Effector memory CD4-positive, alpha-beta T cell (primary cell): ENCODE measurements around the gene PLXNB1.

ENCODE experiments used
- DNase-seq, 3 donors: peaks; one replicate each; pipeline ENCODE4 v3.0.0-alpha.2; 2020
- H3K27ac ChIP-seq: 2 replicates; pipeline ENCODE4 v1.7.0; 2013; ENCODE audit warnings: mild to moderate bottlenecking, low read length, moderate library complexity; ENCODE audit not compliant: insufficient read depth, poor library complexity, severe bottlenecking
- H3K27me3 ChIP-seq: replicated peaks from 2 replicates; pipeline ENCODE4 v1.7.0; 2013; ENCODE audit warnings: mild to moderate bottlenecking, low read length; ENCODE audit not compliant: insufficient read depth, control insufficient read depth, poor library complexity, severe bottlenecking
- H3K36me3 ChIP-seq: 2 replicates; pipeline ENCODE4 v1.7.0; 2013; ENCODE audit warnings: mild to moderate bottlenecking, low read length, moderate library complexity; ENCODE audit not compliant: control insufficient read depth, insufficient read depth
- H3K4me1 ChIP-seq: 2 replicates; pipeline ENCODE4 v1.7.0; 2013; ENCODE audit warnings: low read length, mild to moderate bottlenecking; ENCODE audit not compliant: control insufficient read depth, insufficient read depth, poor library complexity, severe bottlenecking
- H3K4me3 ChIP-seq: 2 replicates; pipeline ENCODE4 v1.7.0; 2013; ENCODE audit warnings: low read length, low read depth, mild to moderate bottlenecking; ENCODE audit not compliant: insufficient read depth, poor library complexity, severe bottlenecking
- H3K9me3 ChIP-seq: 2 replicates; pipeline ENCODE4 v1.7.0; 2013; ENCODE audit warnings: mild to moderate bottlenecking, low read length, moderate library complexity; ENCODE audit not compliant: control insufficient read depth

The PLXNB1 gene

GRCh38 chr3:48419149-48419548 is 10.7 kb downstream of the PLXNB1 start:
- no peak for DNase-seq
- Histone ChIP-seq H3K27me3 (no peaks in the 10 kb centered on the region), H3K4me1 (no peaks in the 10 kb centered on the region), H3K9me3 (no peaks in the 10 kb centered on the region), H3K27ac (no peak overlapping the region), H3K4me3 (no peak overlapping the region), H3K36me3 (no peaks in the 10 kb centered on the region)

GRCh38 chr3:48418651-48419050 is 11.2 kb downstream of the PLXNB1 start:
- H3K4me3 ChIP-seq: no peak overlapping the region
- H3K27me3 ChIP-seq: no peaks in the 10 kb centered on the region
- H3K36me3 ChIP-seq: no peaks in the 10 kb centered on the region
- H3K4me1 ChIP-seq: no peaks in the 10 kb centered on the region
- H3K9me3 ChIP-seq: no peaks in the 10 kb centered on the region
- no peak for DNase-seq
- H3K27ac ChIP-seq: no peak overlapping the region

GRCh38 chr3:48418140-48418539 is 11.7 kb downstream of the PLXNB1 start:
- no peaks in the 10 kb centered on the region for H3K4me1 ChIP-seq
- H3K27ac ChIP-seq: no peak overlapping the region
- H3K27me3 ChIP-seq: no peaks in the 10 kb centered on the region
- H3K36me3 ChIP-seq: no peaks in the 10 kb centered on the region
- H3K4me3 ChIP-seq: no peak overlapping the region
- H3K9me3 ChIP-seq: no peaks in the 10 kb centered on the region
- no peak for DNase-seq

- no peak for DNase-seq
- Histone ChIP-seq H3K9me3 (no peaks in the 10 kb centered on the region), H3K4me1 (no peaks in the 10 kb centered on the region), H3K36me3 (no peaks in the 10 kb centered on the region), H3K4me3 (no peak overlapping the region), H3K27me3 (no peaks in the 10 kb centered on the region), H3K27ac (no peak overlapping the region)
These were observed 12.3 kb downstream of the PLXNB1 start for GRCh38 chr3:48417529-48418108.

GRCh38 chr3:48416546-48416945 is 13.3 kb downstream of the PLXNB1 start:
- H3K36me3 ChIP-seq: no peaks in the 10 kb centered on the region
- no peak for DNase-seq

GRCh38 chr3:48416091-48416505 is 13.8 kb downstream of the PLXNB1 start:
- Histone ChIP-seq H3K9me3 (no peaks in the 10 kb centered on the region), H3K27ac (no peak overlapping the region), H3K27me3 (no peaks in the 10 kb centered on the region), H3K36me3 (no peaks in the 10 kb centered on the region), H3K4me3 (no peak overlapping the region), H3K4me1 (no peaks in the 10 kb centered on the region)
- DNase-seq: no peak

More at GRCh38 chr3:48416546-48416945, 13.3 kb downstream of the PLXNB1 start:
- no peak overlapping the region for H3K27ac ChIP-seq
- H3K27me3 ChIP-seq: no peaks in the 10 kb centered on the region
- no peak overlapping the region for H3K4me3 ChIP-seq
- H3K9me3 ChIP-seq: no peaks in the 10 kb centered on the region
- no peaks in the 10 kb centered on the region for H3K4me1 ChIP-seq

GRCh38 chr3:48415251-48415953 is 14.5 kb downstream of the PLXNB1 start:
- H3K27ac ChIP-seq: no peak overlapping the region
- no peak overlapping the region for H3K4me3 ChIP-seq
- no peaks in the 10 kb centered on the region for H3K27me3 ChIP-seq
- H3K9me3 ChIP-seq: no peaks in the 10 kb centered on the region
- no peak for DNase-seq
- H3K4me1 ChIP-seq: no peaks in the 10 kb centered on the region
- no peaks in the 10 kb centered on the region for H3K36me3 ChIP-seq

- H3K36me3 ChIP-seq: no peaks in the 10 kb centered on the region
These were observed 15.3 kb downstream of the PLXNB1 start for GRCh38 chr3:48414376-48415250.

GRCh38 chr3:48413611-48414010 is 16.3 kb downstream of the PLXNB1 start:
- no peaks in the 10 kb centered on the region for H3K9me3 ChIP-seq
- H3K27ac ChIP-seq: no peak overlapping the region
- H3K36me3 ChIP-seq: no peaks in the 10 kb centered on the region
- H3K4me1 ChIP-seq: no peaks in the 10 kb centered on the region
- H3K4me3 ChIP-seq: no peak overlapping the region
- no peaks in the 10 kb centered on the region for H3K27me3 ChIP-seq
- DNase-seq: no peak

More at GRCh38 chr3:48414376-48415250, 15.3 kb downstream of the PLXNB1 start:
- DNase-seq: no peak
- no peaks in the 10 kb centered on the region for H3K4me1 ChIP-seq
- H3K27ac ChIP-seq: no peak overlapping the region
- no peaks in the 10 kb centered on the region for H3K9me3 ChIP-seq
- no peaks in the 10 kb centered on the region for H3K27me3 ChIP-seq
- H3K4me3 ChIP-seq: no peak overlapping the region

- H3K27me3 ChIP-seq: no peaks in the 10 kb centered on the region
- H3K27ac ChIP-seq: no peak overlapping the region
- H3K36me3 ChIP-seq: no peaks in the 10 kb centered on the region
- no peak overlapping the region for H3K4me3 ChIP-seq
- no peaks in the 10 kb centered on the region for H3K4me1 ChIP-seq
- no peak for DNase-seq
- H3K9me3 ChIP-seq: no peaks in the 10 kb centered on the region
These were observed 16.8 kb downstream of the PLXNB1 start for GRCh38 chr3:48413086-48413485.
